H9 (cell line): Measurements from ENCODE around the gene FN1. TPM values are rescaled to one million over a fixed set of nuclear protein-coding genes. Genes with fewer than 3 reads are reported as not detected.

Source experiments
- DNase-seq: peaks from one replicate; pipeline ENCODE4 v3.0.0-alpha.2; 2017
- H2AFZ ChIP-seq: one replicate; pipeline ENCODE4 v1.6.1; 2013; ENCODE audit warnings: mild to moderate bottlenecking, low read length, control low read depth, moderate library complexity
- H2AK5ac ChIP-seq: 2 replicates; pipeline ENCODE4 v1.6.1; 2013; ENCODE audit warnings: low read length, control low read depth, mixed read lengths; ENCODE audit not compliant: insufficient read length
- H2BK120ac ChIP-seq: one replicate; pipeline ENCODE4 v1.6.1; 2013; ENCODE audit warnings: low read depth, mild to moderate bottlenecking, low read length, control low read depth, inconsistent platforms; ENCODE audit not compliant: poor library complexity, severe bottlenecking
- H2BK12ac ChIP-seq: 2 replicates; pipeline ENCODE4 v1.6.1; 2013; ENCODE audit warnings: low read length, control low read depth, mixed read lengths, low read depth; ENCODE audit not compliant: insufficient read length
- H2BK15ac ChIP-seq: 2 replicates; pipeline ENCODE4 v1.6.1; 2013; ENCODE audit warnings: low read depth, low read length, control low read depth
- H2BK20ac ChIP-seq: one replicate; pipeline ENCODE4 v1.6.1; 2013; ENCODE audit warnings: low read depth, mild to moderate bottlenecking, low read length, control low read depth, inconsistent platforms; ENCODE audit not compliant: poor library complexity, severe bottlenecking
- H2BK5ac ChIP-seq: 2 replicates; pipeline ENCODE4 v1.6.1; 2013; ENCODE audit warnings: low read length, control low read depth, mixed read lengths; ENCODE audit not compliant: insufficient read length
- H3K14ac ChIP-seq: 2 replicates; pipeline ENCODE4 v1.6.1; 2013; ENCODE audit warnings: low read length, control low read depth; ENCODE audit not compliant: insufficient read depth
- H3K18ac ChIP-seq: 2 replicates; pipeline ENCODE4 v1.6.1; 2013; ENCODE audit warnings: low read depth, mild to moderate bottlenecking, mixed read lengths, low read length, control low read depth; ENCODE audit not compliant: insufficient read length
- H3K23ac ChIP-seq: 2 replicates; pipeline ENCODE4 v1.6.1; 2013; ENCODE audit warnings: low read length, control low read depth, mixed read lengths, low read depth; ENCODE audit not compliant: insufficient read length
- H3K23me2 ChIP-seq: 2 replicates; pipeline ENCODE4 v1.6.1; 2013; ENCODE audit warnings: low read depth, mild to moderate bottlenecking, mixed read lengths, low read length, control low read depth; ENCODE audit not compliant: insufficient read length, poor library complexity, severe bottlenecking
- H3K27ac ChIP-seq: 2 replicates; pipeline ENCODE4 v1.5.1; 2013; ENCODE audit warnings: low read length, control low read depth, mixed read lengths, low read depth; ENCODE audit not compliant: insufficient read length
- H3K27me3 ChIP-seq: 2 replicates; pipeline ENCODE4 v1.6.1; 2013; ENCODE audit warnings: low read length, control low read depth, inconsistent platforms; ENCODE audit not compliant: insufficient read depth
- H3K4ac ChIP-seq: 2 replicates; pipeline ENCODE4 v1.6.1; 2013; ENCODE audit warnings: low read depth, mild to moderate bottlenecking, control low read depth, inconsistent platforms, low read length, moderate library complexity
- H3K4me1 ChIP-seq: 2 replicates; pipeline ENCODE4 v1.6.1; 2013; ENCODE audit warnings: low read length, control low read depth, inconsistent platforms; ENCODE audit not compliant: insufficient read depth
- H3K4me2 ChIP-seq: 2 replicates; pipeline ENCODE4 v1.6.1; 2013; ENCODE audit warnings: low read length, control low read depth, mixed read lengths; ENCODE audit not compliant: insufficient read length, insufficient read depth
- H3K56ac ChIP-seq: 2 replicates; pipeline ENCODE4 v1.6.1; 2013; ENCODE audit warnings: low read depth, mild to moderate bottlenecking, mixed read lengths, low read length, control low read depth; ENCODE audit not compliant: insufficient read length
- H3K79me1 ChIP-seq: 2 replicates; pipeline ENCODE4 v1.6.1; 2013; ENCODE audit warnings: low read depth, mild to moderate bottlenecking, moderate library complexity, low read length, control low read depth, inconsistent platforms; ENCODE audit not compliant: insufficient read depth, poor library complexity, severe bottlenecking
- H3K79me2 ChIP-seq: 2 replicates; pipeline ENCODE4 v1.6.1; 2013; ENCODE audit warnings: low read length, control low read depth, inconsistent platforms; ENCODE audit not compliant: insufficient read depth
- H3K9ac ChIP-seq: 2 replicates; pipeline ENCODE4 v1.6.1; 2013; ENCODE audit warnings: low read length, control low read depth, mixed read lengths; ENCODE audit not compliant: insufficient read length; ENCODE audit errors: extremely low read depth
- H3K9me3 ChIP-seq: one replicate; pipeline ENCODE4 v1.6.1; 2013; ENCODE audit warnings: low read depth, low read length, inconsistent platforms; ENCODE audit not compliant: control insufficient read depth
- H3T11ph ChIP-seq: one replicate; pipeline ENCODE4 v1.6.1; 2013; ENCODE audit warnings: mild to moderate bottlenecking, low read length, control low read depth, inconsistent platforms
- H4K20me1 ChIP-seq: one replicate; pipeline ENCODE4 v1.6.1; 2013; ENCODE audit not compliant: control insufficient read depth, insufficient read length, insufficient read depth
- H4K5ac ChIP-seq: 2 replicates; pipeline ENCODE4 v1.6.1; 2013; ENCODE audit warnings: low read depth, mild to moderate bottlenecking, mixed read lengths, low read length, control low read depth; ENCODE audit not compliant: insufficient read length
- H4K8ac ChIP-seq: replicated peaks from 2 replicates; pipeline ENCODE4 v1.6.1; 2013; ENCODE audit warnings: low read length, control low read depth, mixed read lengths, low read depth; ENCODE audit not compliant: insufficient read length
- H4K91ac ChIP-seq: 2 replicates; pipeline ENCODE4 v1.6.1; 2013; ENCODE audit warnings: low read depth, mild to moderate bottlenecking, moderate library complexity, mixed read lengths, low read length, control low read depth; ENCODE audit not compliant: insufficient read length
- H3K27ac Mint-ChIP-seq, 3 experiments: 2 replicates in 2 of 3; 3 replicates in 1 of 3; pipeline ENCODE4 v1.8.0; 2020 to 2021; ENCODE audit warnings: mixed read lengths in 3 of 3, mild to moderate bottlenecking in 1 of 3, moderate library complexity in 1 of 3
- H3K27me3 Mint-ChIP-seq: 2 replicates; pipeline ENCODE4 v1.8.0; 2021; ENCODE audit warnings: low read depth, mild to moderate bottlenecking, moderate library complexity, mixed read lengths
- H3K36me3 Mint-ChIP-seq, 3 experiments: 2 replicates in 2 of 3; 3 replicates in 1 of 3; pipeline ENCODE4 v1.8.0; 2020 to 2021; ENCODE audit warnings: low read depth in 3 of 3, mixed read lengths in 3 of 3; ENCODE audit not compliant: insufficient read depth in 1 of 3
- H3K4me1 Mint-ChIP-seq, 2 experiments: 2 replicates each; pipeline ENCODE4 v1.8.0; 2020; ENCODE audit warnings: mixed read lengths in 2 of 2
- H3K4me3 Mint-ChIP-seq, 2 experiments: 2 replicates in 1 of 2; 3 replicates in 1 of 2; pipeline ENCODE4 v1.8.0; 2020 to 2021; ENCODE audit warnings: mild to moderate bottlenecking in 2 of 2, mixed read lengths in 2 of 2, moderate library complexity in 1 of 2
- H3K9me3 Mint-ChIP-seq, 2 experiments: 2 replicates in 1 of 2; 3 replicates in 1 of 2; pipeline ENCODE4 v1.8.0; 2020; ENCODE audit warnings: mild to moderate bottlenecking in 2 of 2, mixed read lengths in 2 of 2, moderate library complexity in 1 of 2
- CTCF ChIP-seq: fragments of 200-600 bp; sonication (generic); conservative IDR thresholded peaks from 3 replicates; pipeline ENCODE4 v1.8.0; 2021; ENCODE audit warnings: antibody characterized with exemption, mild to moderate bottlenecking
- WGBS: extraction: QIAGEN DNeasy Blood & Tissue Kit; methylation state at CpG from one replicate; pipeline ENCODE4 v1.1.7; 2013; ENCODE audit warnings: missing lambda C conversion rate, low lambda C conversion rate, mixed read lengths; ENCODE audit not compliant: insufficient read length; ENCODE audit errors: extremely low coverage; 5-methylcytosine and 5-hydroxymethylcytosine counted together
- total RNA-seq: library from RNA; stranded (reverse); gene quantifications from 2 replicates; pipeline ENCODE4 v1.2.1, GENCODE V29; 2021

FN1 gene
- total RNA-seq, 1 experiment from 2014 or later: 56.0 TPM

- H4K8ac ChIP-seq: no peak overlapping the region
- H3K79me2 ChIP-seq: no peaks in the 10 kb centered on the region
- no peak overlapping the region for H2BK20ac ChIP-seq
- H3K27me3 ChIP-seq: no peaks in the 10 kb centered on the region
- H4K5ac ChIP-seq: no peak overlapping the region
- no peaks in the 10 kb centered on the region for H3K23me2 ChIP-seq
- H2BK120ac ChIP-seq: peak overlapping the region; percentile 23
- no peaks in the 10 kb centered on the region for H3K79me1 ChIP-seq
- DNase-seq: no peak
- Mint-ChIP-seq H3K27me3 (no peaks in the 10 kb centered on the region), H3K27ac (peak overlapping the region in 1 of 3 experiments; percentile 1; a peak in 2 of 7 replicates), H3K4me3 (no peak overlapping the region), H3K9me3 (no peaks in the 10 kb centered on the region; a peak in 1 of 5 replicates), H3K36me3 (peaks cover 10 to 38% (median 19%) of the 10 kb centered on the region in 3 experiments; a peak in 6 of 7 replicates), H3K4me1 (peaks cover 8 to 9% of the 10 kb centered on the region in 2 experiments)
- no peak overlapping the region for H3K4me2 ChIP-seq
- no peak overlapping the region for H2AFZ ChIP-seq
- WGBS: no CpG with 5 or more reads among the region's 7 CpGs
- no peak overlapping the region for H3K56ac ChIP-seq
- H2BK12ac ChIP-seq: no peak overlapping the region
- H4K91ac ChIP-seq: no peak overlapping the region
- H3K14ac ChIP-seq: no peak overlapping the region
- H3T11ph ChIP-seq: no peak overlapping the region
- no peak overlapping the region for H3K23ac ChIP-seq
- H3K4ac ChIP-seq: no peak overlapping the region
- no peak for TF ChIP-seq CTCF
- H3K4me1 ChIP-seq: peaks cover 5% of the 10 kb centered on the region; the same call in 1 of the 2 replicates
- no peak overlapping the region for H3K18ac ChIP-seq
- no peaks in the 10 kb centered on the region for H3K9me3 ChIP-seq
- H4K20me1 ChIP-seq: no peaks in the 10 kb centered on the region
- no peak overlapping the region for H3K9ac ChIP-seq
- H2BK5ac ChIP-seq: no peak overlapping the region
- H2AK5ac ChIP-seq: no peak overlapping the region
- H3K27ac ChIP-seq: no peak overlapping the region
- no peak overlapping the region for H2BK15ac ChIP-seq
These were observed 49.3 kb downstream of the FN1 start for GRCh38 chr2:215386566-215386965.
